Myometrial cell (primary cell): ENCODE measurements around the gene PKD1. TPM values are rescaled to one million over a fixed set of nuclear protein-coding genes. Genes with fewer than 3 reads are reported as not detected.

Experiments used
- total RNA-seq: library from RNA; depleted of rRNA; stranded (reverse); fragments of >200 nt; gene quantifications from 2 replicates; pipeline ENCODE4 v1.2.3, GENCODE V29; 2015

The PKD1 gene
- total RNA-seq = 109 and 147 TPM in 2 replicates

DNA sequence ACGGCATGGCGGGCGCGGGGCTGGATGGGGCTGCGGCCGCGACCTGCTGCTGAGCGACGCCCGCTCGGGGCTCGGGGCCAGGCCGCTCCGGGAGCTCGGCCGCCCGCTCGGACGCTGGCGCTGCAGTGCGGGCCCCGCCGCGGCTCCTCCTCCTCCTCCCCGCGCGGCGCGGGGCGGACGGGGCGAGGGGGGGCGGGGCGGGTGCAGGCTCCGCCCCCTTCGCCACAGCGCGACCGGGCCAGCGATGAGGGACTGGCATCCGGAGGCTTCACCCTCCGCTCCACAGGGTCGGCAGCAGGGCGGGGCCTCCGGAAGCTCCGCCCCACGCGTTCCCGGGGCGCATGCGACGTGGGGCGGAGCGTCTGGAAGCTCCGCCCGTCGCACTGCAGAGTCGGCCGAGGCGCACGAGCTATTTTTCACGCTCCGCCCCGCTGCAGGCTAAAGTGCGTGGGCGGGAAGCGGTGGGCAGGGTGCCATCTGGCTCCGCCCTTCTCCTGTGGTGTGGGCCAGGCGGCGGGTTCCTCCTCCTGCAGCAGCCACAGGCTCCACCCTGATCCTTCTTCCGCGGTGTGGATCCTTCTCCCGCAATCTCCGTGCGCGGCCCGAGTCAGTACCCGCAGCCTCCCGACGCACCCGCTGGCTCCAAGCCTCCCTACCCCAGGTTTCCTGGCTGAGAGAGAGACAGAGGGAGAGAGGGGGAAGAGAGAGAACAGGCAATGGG lies at the start of gene PKD1:
TSS of gene PKD1 (minus strand) at position 129 of the 721 bp plus-strand sequence. CDS start 209 bp downstream, outside the sequence.

GRCh38 chr16:2155091-2155950 lies 19.6 kb upstream of the PKD1 start, which contains the start of gene TRAF7:
TSS of gene TRAF7 (plus strand) at chr16:2155782. CDS start at chr16:2163921, 8,139 bp downstream.

DNA sequence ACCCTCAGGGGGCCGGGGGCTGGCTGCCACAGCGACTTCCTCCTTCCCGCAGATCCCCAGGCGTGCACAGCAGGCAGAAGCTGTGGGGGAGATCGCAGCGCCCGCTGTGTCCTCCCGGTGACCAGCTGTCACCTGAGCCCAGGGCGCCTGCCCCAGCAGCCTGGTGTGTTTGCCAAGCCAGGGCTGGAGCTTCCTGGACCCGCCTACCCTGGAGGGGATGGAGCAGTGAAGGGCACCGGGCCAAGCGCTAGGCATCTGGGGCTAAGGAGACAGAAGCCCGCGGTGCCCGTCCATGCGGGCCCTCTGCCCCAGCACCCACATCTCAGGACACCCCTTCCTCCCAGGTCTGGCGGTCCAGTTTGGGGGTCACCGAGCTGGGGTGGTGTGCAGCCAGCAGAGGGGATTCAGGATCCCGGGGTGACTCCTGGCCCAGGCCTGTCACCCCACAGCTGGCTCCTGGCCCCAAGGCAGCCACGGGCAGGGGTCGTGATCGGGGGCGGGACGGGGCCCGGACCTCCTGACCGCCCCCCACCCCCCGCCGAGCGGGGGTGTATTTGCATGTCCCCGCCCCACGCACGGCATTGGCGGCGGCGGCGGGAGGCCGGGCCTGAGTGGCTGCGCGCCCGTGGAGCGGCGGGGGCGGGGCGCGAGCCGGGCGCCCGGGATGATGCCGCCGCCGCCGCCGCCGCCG lies 12.4 kb upstream of the PKD1 start, which contains the start of gene RAB26:
TSS of gene RAB26 (plus strand) at position 645 of the 691 bp plus-strand sequence. CDS start 159 bp downstream, outside the sequence.

GRCh38 chr16:2047330-2048115 lies 88.2 kb downstream of the PKD1 start, which contains the start of the genes NTHL1 and TSC2:
TSS of gene NTHL1 (minus strand) at chr16:2047834. CDS start at chr16:2047823, 11 bp downstream.
TSS of gene TSC2 (plus strand) at chr16:2047985. CDS start at chr16:2048616, 631 bp downstream.

Other genes with a start within 250 kb of the PKD1 start
- not detected in 2 replicates for gene HS3ST6, start 217.5 kb downstream of the PKD1 start, total RNA-seq
- gene MSRB1, start 192.7 kb downstream of the PKD1 start, total RNA-seq = 9.2 and 16.8 TPM in 2 replicates
- gene RPL3L, start 181.2 kb downstream of the PKD1 start, total RNA-seq = not detected in 2 replicates
- gene NDUFB10, start 176.4 kb downstream of the PKD1 start, total RNA-seq = 270 and 328 TPM in 2 replicates
- gene RPS2, start 171.1 kb downstream of the PKD1 start, total RNA-seq = 3,471 and 3,533 TPM in 2 replicates
- gene RNF151, start 169.0 kb downstream of the PKD1 start, total RNA-seq = not detected in 2 replicates
- gene TBL3, start 163.8 kb downstream of the PKD1 start, total RNA-seq = 59.4 and 66.3 TPM in 2 replicates
- gene NOXO1, start 154.4 kb downstream of the PKD1 start, total RNA-seq = not detected in 2 replicates
- 40.2 and 41.8 TPM in 2 replicates for gene GFER, start 151.7 kb downstream of the PKD1 start, total RNA-seq
- gene SYNGR3, start 145.9 kb downstream of the PKD1 start, total RNA-seq = 1.1 and 4.6 TPM in 2 replicates
- 41.8 and 43.2 TPM in 2 replicates for gene ZNF598, start 126.1 kb downstream of the PKD1 start, total RNA-seq
- 1.4 and 4.3 TPM in 2 replicates for gene NPW, start 116.1 kb downstream of the PKD1 start, total RNA-seq
- 62.9 and 94.0 TPM in 2 replicates for gene NHERF2, start 109.0 kb downstream of the PKD1 start, total RNA-seq
- gene NTHL1, start 88.1 kb downstream of the PKD1 start, total RNA-seq = 27.6 and 51.3 TPM in 2 replicates
- 30.8 and 63.1 TPM in 2 replicates for gene TSC2, start 87.9 kb downstream of the PKD1 start, total RNA-seq
- 1.4 and 2.3 TPM in 2 replicates for gene RAB26, start 12.7 kb upstream of the PKD1 start, total RNA-seq
- 84.5 and 106 TPM in 2 replicates for gene TRAF7, start 19.9 kb upstream of the PKD1 start, total RNA-seq
- 0.18 TPM in 1 of 2 replicates, not detected in the other for gene CASKIN1, start 60.7 kb upstream of the PKD1 start, total RNA-seq
- 42.9 and 54.2 TPM in 2 replicates for gene MLST8, start 69.6 kb upstream of the PKD1 start, total RNA-seq
- under 0.01 and 2.3 TPM in 2 replicates for gene BRICD5, start 75.0 kb upstream of the PKD1 start, total RNA-seq
- 25.7 and 29.1 TPM in 2 replicates for gene PGP, start 78.9 kb upstream of the PKD1 start, total RNA-seq
- 24.5 and 26.2 TPM in 2 replicates for gene E4F1, start 87.7 kb upstream of the PKD1 start, total RNA-seq
- gene DNASE1L2, start 100.5 kb upstream of the PKD1 start, total RNA-seq = 0.18 and 5.5 TPM in 2 replicates
- gene ECI1, start 115.7 kb upstream of the PKD1 start, total RNA-seq = 51.6 and 62.3 TPM in 2 replicates
- gene RNPS1, start 132.2 kb upstream of the PKD1 start, total RNA-seq = 136 and 148 TPM in 2 replicates
- 0.18 TPM in 1 of 2 replicates, not detected in the other for gene ABCA3, start 204.8 kb upstream of the PKD1 start, total RNA-seq